Fibroblast of mammary gland (primary cell): ENCODE results near the gene SMYD4.
"Not testable (repeated sequence)": the region's sequence is repeated elsewhere in the genome, so short reads cannot be mapped to it uniquely, and the experiment has no call there.

Experiments
- DNase-seq: peaks from one replicate; pipeline ENCODE4 v3.0.0-alpha.2; 2010; ENCODE audit warnings: low read depth
- H3K4me3 ChIP-seq: 2 replicates; pipeline ENCODE4 v1.5.1; 2011; ENCODE audit warnings: low read depth, mild to moderate bottlenecking, low read length, moderate library complexity; ENCODE audit not compliant: control insufficient read depth
- TF ChIP-seq, protein P1 (sequence below): conservative IDR thresholded peaks from 2 replicates; pipeline ENCODE4 v1.5.1; 2011; ENCODE audit warnings: low read depth, low read length, inconsistent platforms; ENCODE audit not compliant: control insufficient read depth, insufficient read depth

SMYD4 gene

DNA sequence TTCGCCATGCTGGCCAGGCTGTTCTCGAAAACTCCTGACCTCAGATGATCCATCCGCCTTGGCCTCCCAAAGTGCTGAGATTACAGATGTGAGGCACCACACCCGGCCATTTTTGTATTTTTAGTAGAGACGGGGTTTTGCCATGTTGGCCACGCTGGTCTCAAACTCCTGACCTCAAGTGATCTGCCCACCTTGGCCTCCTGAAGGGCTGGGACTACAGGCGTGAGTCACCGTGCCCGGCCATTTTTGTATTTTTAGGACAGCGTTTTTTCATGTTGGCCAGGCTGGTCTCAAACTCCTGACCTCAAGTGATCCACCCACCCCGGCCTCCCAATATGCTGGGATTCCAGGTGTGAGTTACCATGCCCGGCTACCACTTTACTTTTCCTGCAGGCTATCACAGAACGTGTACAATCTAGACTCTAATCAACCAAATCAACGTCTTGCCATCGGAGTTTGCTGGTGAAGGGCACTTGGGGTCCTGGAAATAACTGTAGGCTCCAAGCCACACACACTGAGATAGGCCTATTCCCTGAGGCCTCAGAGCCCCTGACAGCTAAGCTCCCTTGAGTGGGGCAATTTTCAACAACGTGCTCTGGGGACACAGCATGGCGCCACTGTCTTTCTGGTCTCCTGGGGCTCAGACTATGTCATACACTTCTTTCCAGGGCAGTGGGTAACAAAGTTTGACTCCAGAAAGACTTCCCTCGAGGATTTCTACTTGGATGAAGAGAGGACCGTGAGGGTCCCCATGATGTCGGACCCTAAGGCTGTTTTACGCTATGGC is 55.1 kb downstream of the SMYD4 start:
- DNase-seq: no peak
- no peak overlapping the region for H3K4me3 ChIP-seq
- TF ChIP-seq, protein P1, sequence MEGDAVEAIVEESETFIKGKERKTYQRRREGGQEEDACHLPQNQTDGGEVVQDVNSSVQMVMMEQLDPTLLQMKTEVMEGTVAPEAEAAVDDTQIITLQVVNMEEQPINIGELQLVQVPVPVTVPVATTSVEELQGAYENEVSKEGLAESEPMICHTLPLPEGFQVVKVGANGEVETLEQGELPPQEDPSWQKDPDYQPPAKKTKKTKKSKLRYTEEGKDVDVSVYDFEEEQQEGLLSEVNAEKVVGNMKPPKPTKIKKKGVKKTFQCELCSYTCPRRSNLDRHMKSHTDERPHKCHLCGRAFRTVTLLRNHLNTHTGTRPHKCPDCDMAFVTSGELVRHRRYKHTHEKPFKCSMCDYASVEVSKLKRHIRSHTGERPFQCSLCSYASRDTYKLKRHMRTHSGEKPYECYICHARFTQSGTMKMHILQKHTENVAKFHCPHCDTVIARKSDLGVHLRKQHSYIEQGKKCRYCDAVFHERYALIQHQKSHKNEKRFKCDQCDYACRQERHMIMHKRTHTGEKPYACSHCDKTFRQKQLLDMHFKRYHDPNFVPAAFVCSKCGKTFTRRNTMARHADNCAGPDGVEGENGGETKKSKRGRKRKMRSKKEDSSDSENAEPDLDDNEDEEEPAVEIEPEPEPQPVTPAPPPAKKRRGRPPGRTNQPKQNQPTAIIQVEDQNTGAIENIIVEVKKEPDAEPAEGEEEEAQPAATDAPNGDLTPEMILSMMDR: no peak

DNA sequence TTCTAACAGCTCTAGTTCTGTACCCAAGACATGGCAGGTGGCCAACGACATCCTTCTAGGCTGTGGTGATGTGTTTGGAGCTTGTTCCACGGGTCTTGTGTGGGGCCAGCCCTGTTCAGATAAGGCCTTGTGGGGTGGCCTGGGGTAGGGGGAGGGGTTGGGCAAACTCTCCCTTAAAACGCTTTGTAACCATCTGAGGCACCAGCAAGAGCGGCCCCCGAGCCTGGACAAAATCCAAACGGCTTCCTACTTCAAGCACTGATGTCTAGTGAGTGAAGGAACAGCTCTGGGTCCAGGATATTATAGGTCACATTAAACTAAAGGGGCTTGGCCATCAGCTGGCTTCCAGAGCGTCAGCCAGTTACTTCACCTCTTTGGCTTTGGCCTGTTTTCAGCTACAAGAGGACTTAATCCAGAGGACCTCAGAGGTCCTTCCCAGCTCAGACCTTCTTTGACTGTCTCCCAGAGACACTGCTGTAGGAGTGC is 56.0 kb downstream of the SMYD4 start:
- no peak overlapping the region for H3K4me3 ChIP-seq
- peak; percentile 60 for DNase-seq
- TF ChIP-seq, protein P1: no peak

DNA sequence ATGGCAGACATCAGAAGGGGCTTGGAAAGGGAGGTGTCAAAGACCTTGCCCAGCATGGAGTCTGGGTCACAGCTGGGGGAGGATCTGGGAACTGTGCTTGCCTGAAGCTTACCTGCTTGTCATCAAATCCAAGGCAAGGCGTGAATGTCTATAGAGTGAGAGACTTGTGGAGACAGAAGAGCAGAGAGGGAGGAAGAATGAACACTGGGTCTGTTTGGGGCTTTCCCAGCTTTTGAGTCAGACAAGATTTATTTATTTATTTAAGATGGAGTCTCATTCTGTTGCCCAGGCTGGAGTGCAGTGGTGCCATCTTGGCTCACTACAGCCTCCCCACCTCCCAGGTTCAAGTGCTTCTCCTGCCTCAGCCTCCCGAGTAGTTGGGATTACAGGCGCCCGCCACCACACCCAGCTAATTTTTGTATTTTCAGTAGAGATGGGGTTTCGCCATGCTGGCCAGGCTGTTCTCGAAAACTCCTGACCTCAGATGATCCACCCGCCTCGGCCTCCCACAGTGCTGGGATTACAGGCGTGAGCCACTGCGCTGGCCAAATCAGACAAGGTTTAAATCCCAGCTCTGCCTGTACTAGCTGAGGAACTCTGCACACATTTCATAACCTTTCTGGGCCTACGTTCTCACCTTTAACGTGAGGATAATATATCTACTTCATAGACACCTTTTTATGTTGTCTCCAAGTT is 56.6 kb downstream of the SMYD4 start:
- not testable (repeated sequence) for H3K4me3 ChIP-seq
- peak; percentile 77 for DNase-seq

DNA sequence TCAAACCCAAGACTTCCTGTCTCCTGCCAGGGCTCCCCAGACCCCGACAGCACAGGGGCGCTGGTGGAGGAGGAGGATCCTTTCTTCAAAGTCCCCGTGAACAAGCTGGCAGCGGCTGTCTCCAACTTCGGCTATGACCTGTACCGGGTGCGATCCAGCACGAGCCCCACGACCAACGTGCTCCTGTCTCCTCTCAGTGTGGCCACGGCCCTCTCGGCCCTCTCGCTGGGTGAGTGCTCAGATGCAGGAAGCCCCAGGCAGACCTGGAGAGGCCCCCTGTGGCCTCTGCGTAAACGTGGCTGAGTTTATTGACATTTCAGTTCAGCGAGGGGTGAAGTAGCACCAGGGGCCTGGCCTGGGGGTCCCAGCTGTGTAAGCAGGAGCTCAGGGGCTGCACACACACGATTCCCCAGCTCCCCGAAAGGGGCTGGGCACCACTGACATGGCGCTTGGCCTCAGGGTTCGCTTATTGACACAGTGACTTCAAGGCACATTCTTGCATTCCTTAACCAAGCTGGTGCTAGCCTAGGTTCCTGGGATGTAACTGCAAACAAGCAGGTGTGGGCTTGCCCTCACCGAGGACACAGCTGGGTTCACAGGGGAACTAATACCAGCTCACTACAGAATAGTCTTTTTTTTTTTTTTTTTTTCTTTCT is 59.8 kb downstream of the SMYD4 start:
- TF ChIP-seq, protein P1: no peak
- no peak overlapping the region for H3K4me3 ChIP-seq

DNA sequence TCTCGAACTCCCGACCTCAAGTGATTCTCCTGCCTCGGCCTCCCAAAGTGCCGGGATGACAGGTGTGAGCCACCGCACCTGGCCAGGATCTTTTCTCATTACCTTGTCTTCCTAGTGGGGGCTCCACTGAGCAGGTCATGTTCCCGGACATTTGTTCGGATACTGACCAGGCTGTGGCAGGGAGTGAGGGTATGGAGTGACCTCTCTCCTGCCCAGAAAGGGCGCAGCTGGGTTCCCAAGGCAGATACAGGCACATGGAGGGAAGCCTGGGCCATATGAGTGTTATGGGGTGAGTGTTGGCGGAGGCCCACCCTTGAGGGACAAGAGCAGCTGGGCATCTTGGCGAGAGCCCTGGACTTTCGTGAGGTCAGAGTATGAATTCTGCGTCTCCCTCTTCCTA is 62.3 kb downstream of the SMYD4 start:
- H3K4me3 ChIP-seq: no peak overlapping the region
- TF ChIP-seq, protein P1: no peak
- DNase-seq: no peak

More for the DNA sequence above, 59.8 kb downstream of the SMYD4 start:
- DNase-seq: no peak

DNA sequence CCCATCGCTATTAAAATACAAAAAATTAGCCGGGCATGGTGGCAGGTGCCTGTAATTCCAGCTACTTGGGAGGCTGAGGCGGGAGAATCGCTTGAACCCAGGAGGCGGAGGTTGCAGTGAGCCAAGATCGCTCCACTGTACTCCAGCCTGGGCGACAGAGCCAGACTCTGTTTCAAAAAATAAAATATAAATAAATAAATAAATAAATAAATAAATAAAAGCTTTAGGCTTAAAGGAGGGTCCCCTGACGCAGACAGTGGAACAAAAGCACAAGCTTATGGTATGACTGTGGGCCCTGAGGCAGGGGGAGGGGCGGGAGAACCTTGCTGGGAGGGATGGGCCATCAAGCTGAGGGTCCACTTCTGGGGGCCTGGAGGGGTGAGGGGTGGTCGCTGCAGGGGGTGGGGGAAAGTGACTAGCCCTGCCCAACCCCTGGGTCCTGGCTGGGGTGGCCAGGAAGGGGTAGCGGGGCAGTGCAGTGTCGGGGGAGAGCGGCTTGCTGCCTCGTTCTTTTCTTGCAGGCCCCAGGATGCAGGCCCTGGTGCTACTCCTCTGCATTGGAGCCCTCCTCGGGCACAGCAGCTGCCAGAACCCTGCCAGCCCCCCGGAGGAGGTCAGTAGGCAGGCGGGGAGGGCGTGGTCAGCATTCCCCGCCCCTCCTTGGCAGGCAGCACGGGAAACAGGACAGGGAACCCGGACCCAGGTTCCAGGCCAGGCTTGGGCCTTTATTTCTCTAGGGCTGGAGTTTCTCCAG is 63.1 kb downstream of the SMYD4 start:
- H3K4me3 ChIP-seq: no peak overlapping the region
- TF ChIP-seq, protein P1: no peak
- no peak for DNase-seq

DNA sequence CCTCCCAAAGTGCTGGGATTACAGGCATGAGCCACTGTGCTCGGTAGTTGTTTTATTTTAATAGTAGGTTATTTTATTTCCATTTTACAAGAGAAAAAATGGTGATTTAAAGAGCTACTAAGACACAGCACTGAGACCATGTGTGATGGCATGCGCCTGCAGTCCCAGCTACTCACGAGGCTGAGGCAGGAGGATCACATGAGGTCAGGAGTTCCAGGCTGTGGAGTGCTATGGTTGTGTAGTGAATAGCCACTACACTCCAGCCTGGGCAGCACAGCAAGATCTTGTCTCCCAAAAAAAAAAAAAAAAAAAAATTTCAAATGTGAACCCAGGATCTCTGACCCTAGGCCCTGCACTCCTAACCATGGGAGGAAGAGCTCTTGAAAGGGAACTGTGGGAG is 64.1 kb downstream of the SMYD4 start:
- TF ChIP-seq, protein P1: no peak
- no peak overlapping the region for H3K4me3 ChIP-seq
- no peak for DNase-seq

DNA sequence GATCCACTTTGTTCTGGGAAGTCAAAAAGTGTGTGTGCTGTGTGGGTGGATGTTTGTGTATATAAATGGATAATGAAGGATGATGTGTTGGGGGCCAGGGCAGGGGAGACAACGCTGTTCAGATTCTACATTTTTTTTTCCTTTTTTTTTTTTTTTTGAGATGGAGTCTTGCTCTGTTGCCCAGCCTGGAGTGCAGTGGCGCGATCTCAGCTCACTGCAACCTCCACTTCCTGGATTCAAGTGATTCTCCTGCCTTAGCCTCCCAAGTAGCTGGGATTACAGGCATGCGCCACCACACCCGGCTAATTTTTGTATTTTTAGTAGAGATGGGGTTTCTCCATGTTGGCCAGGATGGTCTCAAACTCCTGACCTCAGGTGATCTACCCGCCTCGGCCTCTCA is 65.0 kb downstream of the SMYD4 start:
- DNase-seq, H3K4me3 ChIP-seq: not testable (repeated sequence)
